GF-D8 (cell line): ENCODE data around the gene WDR27.
"Not testable (repeated sequence)": the region's sequence is repeated elsewhere in the genome, so short reads cannot be mapped to it uniquely, and the experiment has no call there.

Source experiments
- DNase-seq: peaks from one replicate; lab custom pipeline; 2025; lab: John Stamatoyannopoulos, UW

Gene WDR27

DNA sequence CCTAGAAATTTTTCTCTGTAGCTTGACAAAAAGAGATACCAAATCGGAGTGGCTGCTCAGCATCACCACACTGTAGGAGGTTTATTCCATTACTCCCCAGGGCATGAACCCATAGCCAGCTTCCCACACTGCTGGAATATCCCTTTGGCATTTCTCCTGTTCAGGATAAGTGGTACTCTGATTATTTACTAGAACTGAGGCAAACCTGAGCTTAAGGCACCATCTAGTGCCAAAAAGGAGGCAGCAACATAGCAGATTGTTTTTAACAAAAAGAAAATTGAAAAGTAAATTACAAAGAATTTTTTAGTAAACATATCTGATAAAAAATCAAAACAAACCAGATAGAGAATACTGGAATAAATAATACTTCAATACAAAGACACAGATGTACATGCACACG lies 181.7 kb downstream of the WDR27 start:
- no peak for DNase-seq

DNA sequence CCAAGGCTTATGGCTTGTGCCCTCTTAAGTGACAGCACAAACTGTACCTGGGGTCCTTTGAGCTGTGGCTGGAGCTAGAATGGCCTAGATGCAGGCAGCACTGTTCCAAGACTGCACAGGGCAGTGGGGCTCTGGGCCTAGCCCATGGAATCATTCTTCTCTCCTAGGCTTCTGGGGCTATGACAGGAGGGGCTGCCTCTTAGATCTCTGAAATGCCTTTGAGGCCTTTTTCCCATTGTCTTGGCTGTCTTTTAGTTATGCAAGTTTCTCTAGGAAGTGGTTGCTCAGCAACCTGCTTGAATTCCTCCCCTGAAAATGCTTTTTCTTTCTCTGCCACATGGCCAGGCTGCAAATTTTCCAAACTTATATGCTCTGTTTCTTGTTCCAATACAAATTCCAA lies 183.4 kb downstream of the WDR27 start:
- DNase-seq = no peak

DNA sequence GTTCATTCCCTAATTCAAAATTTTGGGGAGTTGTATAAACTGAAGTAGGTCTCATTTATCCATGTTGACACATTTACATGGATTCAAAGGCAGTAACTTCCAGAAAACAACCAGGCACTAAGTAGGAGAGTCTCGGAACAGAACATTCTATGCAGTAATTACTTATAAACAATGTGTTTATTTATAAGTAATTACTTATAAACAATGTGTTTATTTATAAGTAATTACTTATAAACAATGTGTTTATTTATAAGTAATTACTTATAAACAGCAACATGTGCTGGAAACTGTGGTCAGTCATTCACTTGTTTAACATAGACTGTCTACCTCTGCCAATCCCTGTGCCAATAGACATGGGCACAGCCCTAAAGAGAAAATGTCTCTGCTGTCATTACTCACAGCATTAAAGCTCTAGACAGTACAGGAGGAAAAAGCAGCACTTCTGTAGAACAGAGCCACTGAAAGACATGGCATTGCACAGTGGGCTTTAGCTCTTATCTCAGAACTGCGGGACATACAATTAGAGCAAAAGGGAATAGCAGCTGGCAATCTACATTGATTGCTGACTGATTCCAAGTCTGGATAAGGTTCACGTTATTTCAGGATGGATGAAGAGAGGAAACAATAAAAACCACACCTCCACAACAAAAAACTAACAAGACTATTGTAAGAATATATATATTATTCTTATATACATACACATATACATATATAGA lies 188.2 kb downstream of the WDR27 start:
- DNase-seq = no peak

DNA sequence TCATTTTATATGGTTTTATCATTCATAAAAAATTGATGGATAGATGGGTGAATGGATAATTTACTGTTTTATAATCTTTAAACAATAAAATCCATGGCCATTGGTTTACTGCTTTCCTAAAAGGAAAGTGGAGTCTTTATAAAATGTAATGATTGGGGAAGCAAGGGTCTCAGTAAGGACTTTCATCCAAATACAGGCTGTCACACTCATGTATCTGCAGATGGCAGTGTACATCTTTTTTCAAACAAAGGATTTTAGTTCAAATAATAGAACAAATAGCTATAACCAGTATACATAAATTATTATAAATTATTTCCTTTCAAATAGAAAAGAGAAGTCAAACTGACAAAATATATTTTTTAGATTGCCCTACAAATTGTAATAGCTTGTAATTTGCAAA lies 190.0 kb downstream of the WDR27 start:
- DNase-seq = not testable (repeated sequence)

DNA sequence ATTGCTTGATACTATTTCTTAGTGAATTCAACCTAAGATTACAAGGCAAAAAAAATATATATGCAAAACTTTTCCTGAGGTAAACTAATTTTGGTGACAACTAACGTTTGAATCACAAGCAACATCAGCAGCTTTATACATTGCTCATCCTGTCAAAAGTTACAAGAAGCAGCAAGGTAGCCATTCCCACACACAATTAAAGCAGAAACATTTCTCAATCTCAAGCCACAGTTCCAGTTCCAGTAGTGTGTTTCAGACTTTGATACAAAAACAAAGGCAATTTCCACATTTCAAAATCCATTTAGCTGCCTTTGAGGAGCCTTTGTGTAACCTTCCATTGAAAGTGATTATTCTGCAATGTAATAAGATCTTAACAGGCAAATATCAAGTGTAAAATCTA lies 191.0 kb downstream of the WDR27 start:
- no peak for DNase-seq

DNA sequence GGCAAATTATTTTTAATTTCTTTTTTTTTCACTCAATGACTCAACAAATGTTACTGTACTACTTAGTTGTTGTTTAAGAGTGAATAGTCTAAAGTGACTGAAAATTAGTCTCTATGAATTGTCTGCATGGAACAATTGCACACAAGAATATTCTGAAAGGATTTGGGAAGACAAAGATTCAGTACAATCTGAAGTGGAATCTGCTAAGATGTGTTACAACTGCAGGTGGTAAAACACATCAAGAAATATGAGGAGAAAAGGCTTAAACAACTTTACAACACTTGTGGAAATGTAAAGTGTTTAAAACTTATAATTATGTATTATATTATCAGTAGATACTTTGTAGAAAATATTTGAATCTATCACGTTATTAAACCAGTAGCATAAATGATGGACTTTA lies 193.4 kb downstream of the WDR27 start:
- no peak for DNase-seq

DNA sequence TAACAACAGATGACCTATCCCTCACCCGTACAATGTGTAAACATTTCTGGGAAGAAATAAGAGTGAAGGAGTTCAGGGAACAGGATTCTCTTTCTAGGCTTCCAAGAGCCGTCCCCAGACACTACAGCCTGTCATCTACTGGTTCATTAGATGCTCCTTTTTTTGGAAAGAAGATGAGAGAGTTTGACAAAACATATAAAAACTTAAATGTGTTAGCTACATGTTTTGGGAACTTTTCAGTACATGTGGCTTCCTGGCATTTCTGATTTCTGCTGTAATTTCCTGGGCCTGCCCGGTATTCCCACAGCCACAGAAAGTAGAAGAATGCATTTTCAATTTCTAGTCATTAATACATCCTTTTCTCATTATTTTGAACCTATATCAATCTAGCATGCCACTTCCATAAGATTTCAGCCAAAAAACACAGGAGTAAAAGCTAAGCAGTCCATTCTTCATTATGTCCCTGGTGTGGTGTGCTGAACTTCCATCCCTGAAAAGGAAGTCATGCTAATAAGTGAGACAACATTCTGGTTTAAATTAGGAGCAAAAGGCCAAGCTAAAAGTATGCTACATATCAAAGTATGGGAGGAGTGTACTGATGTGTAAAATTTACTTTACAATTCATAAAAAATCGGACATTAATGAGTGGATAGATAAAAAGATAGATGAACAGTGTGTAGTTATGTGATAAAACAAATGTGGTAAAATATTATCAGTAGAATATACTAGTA lies 198.2 kb downstream of the WDR27 start:
- no peak for DNase-seq

DNA sequence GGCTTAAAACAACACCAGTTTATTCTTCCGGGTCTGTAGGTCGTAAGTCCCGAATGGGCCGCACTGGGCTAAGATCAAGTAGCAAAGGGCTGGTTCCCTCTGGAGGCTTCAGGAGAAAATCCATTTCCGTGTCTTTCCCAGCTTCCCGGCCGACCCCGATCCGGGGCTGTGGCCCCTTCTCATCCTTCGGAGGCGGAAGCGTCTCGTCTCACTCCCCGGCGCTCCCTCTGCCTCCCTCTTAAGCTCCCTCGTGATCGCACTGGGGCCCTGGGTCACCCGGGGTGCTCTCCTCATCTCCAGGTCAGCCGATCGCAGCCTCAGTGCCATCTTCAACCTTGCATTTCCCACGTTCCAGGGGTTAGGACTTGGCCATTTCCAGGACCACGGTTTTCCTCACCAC lies 199.4 kb downstream of the WDR27 start:
- DNase-seq = no peak

DNA sequence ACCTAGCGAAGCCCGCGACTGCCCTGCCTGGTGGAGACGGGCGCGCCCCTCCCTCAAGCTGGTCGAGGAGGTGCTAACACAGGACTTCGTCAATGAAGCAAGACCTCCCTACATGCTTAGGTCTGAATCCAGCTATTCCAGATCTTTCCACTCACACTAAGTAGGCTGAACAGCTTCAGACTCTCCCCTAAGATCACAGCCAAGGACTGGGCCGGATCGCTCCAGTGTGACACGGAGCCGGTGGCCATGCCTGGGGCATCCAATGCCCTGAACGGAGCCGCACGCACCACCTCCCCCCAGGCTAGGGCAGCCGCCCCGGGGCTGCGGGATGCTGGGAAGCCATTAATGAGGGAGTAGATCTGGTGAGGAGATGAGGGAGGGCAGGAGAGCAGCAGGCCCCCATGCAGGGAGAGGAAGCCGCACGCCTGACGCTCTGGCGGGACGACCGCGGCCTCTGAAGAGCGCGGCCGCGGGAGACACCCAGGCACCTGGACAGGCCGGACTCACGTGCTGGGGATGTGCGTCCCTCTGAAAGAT lies 200.0 kb downstream of the WDR27 start:
- DNase-seq = no peak

DNA sequence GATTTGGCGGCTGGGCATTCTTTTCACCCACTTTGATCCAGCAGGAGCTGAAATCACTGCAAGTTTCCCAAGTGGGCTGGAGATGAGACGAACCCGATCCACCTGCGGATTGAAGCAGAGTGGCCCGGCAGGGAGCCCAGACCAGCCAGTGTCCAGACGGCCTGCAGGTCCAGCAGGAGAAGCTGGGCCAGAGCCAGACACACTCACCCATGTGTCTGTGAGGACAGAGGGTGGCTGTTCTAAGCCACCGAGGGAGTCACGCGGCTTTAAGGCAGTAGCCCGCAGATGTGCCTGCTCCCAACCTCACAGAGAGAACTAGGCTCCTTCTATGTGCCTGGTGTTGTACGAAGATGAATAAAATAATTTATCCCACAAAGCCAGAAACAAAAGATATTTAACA lies 200.7 kb downstream of the WDR27 start:
- DNase-seq = no peak

DNA sequence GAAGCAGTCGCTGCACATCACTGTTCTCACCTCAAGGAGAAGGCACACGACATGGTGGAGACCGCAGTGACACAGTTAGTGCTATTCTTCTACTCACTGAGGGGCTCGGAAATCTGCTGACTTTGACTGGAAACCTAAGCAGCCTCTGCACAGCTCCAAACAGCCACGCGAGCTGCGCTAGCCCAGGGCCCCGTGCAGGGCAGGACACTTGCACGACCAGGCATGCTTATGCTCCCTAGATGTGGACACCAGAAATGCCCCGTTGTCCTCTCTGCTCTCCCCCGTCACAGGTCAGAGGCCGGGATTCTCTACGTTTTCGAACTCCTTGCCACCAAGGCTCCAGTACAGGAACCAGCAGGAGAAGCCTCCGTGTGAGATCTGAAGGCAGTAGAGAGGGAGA lies 201.1 kb downstream of the WDR27 start:
- DNase-seq = no peak

DNA sequence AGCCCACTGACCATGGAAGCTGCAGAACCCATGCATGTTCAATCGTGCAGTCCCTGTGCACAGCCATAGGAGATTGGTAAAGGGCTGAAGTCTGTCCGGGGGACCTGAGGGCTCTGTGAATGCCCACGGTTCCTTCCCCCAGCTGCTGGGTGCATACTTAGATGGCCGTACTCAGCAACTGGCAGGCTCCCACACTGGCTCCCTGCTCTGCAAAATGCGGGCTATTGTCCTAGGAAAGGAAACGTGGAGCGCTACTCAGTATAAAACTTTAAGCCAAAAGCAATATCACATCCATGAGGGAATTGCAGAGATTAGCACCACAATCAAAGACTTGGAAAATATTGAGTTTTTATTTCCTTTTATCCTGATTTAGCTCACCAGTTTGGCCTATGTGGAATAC lies 202.0 kb downstream of the WDR27 start:
- no peak for DNase-seq

DNA sequence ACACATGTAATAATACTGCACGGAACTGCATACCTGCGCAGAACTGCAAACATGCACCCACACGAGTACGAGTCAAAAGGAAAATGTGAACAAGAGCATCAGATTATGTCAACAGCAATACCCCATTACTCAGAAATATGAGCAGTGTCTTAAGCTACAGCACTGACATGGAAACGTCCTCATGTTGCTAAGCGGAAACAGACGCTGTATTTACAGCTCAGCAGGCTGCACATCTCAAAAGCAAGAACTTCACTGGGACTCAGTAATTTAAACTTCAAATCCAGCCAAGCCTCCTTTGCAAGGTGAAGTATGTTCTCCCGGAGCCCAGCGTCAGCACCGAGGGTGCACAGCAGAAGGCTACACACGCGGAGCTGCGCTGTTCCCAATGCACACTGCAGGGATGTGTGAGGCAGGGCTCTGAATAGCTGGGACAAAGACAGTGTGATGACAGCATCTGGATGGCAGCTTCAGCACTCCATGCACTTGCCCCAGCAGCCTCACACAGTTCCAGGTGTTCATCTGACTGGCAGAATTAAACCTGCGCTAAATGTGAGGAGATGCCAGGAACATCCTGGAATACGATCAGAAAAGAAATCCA lies 202.8 kb downstream of the WDR27 start:
- DNase-seq = no peak

DNA sequence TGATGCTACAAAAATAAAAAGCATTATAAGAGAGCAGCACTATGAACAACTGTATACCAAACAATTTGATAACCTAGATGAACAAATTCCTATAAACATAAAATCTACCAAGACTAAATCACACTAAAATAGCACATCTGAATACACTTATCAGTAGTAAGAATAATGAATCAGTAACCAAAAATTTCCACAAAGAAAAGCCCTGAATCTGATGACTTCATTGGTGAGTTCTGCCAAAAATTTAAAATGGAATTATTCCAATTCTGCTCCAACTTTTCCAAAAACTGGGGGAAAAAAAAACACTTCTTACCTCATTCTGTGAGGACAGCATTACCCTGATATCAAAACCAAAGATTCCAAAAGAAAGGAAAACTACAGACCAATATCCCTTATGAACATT lies 206.2 kb downstream of the WDR27 start:
- DNase-seq = no peak

DNA sequence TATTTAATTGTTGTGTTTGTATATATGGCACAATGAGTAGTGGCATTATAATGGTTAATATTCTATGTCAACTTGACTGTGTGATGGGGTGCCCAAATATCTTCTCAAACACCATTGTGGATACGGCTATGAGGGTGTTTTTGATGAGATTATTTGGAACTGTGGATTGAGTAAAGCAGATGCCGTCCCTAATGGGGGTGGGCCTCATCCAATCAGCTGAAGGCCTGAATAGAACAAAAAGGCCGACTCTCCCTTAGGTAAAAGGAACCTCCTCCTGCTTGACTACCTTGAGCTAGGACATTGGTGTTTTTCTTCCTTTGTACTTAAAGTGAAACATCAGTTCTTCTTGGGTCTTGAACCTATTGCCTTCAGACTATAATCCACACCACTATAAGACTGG lies 207.8 kb downstream of the WDR27 start:
- no peak for DNase-seq

DNA sequence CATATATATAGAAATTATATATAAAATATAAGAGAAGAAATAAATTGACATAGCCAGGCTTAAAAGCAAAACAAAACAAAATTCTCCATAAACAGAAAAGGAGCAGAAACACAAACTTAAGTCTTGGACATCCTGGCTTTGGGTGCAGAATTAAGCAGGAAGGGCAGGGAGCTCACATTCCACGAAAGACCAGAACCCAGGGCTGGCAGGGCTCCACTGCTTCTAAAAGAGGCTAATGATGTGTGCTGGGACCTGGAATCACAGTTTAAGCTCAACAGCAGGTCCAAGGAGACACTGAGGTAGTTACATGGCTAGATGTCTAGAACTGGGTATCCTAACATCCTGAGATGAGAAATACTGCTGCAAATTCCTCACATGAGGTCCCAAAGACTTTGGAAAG lies 210.3 kb downstream of the WDR27 start:
- DNase-seq = no peak

DNA sequence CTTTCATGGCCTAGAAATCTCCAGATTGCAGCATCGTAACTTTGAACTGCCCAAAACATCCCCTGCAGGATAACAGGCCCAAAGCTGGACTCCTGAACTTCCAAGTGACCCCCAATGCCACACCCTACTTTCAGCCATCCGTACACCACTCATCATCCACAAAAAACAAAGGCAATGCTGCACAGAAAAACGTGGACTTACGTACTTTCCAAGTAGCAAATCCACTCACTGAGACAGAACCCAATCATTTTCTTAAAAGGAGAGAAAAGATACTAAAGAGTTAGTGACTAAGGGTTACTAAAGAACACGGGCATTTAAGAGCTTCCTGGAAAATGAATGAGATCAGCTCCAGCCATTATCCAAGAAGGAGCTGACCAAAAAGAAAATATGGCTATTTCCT lies 211.0 kb downstream of the WDR27 start:
- no peak for DNase-seq

DNA sequence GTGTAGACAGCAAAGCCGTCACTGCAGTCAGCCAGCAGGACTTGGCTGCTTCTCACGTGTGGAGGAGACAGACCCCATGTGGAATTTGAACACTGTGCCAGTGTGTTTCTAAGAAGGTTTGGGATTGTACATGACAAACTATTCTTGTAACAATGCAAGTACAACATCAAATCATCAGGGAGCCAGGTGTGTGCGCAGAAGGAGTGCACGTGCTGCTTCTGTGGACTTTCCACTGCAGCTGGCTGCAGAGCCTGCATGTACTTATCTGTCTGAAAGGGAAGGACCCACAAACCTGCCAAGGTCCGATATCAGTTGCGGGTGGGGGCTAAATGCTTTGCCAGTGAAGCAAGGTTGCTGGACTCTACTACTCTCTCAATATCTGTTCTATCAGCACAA lies 211.6 kb downstream of the WDR27 start:
- DNase-seq = no peak

DNA sequence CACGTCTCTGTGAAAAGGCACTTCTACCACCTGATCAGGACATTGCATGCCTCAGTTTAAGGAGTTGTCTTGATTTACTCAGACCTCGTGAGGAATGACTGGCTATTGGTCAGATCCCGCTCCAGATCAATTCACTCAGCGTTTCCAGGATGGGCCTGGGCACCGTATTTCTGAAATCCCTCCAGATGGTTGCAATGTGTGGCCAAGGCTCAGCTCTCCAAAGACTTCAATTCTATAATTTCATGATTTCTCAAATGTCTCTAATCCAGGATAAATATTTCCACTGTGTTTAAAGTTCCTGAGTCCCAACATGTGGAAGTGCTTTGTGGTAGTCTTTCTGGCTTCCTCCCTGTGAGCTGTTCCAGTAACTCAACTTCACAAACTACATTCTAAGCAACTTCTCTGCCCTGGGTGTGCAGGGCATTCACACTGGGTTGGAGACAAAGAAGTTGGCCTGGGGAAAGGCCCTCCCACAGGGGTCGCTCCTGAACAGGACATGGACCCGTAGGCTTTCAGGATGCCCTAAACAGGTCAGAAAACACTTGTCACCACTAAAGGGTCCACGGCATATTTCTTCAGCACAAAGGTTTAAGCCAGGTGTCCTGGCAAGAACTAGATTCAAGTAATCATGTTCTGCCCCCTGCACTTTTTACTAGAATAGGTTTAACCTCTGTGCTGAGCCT lies 212.1 kb downstream of the WDR27 start:
- no peak for DNase-seq

DNA sequence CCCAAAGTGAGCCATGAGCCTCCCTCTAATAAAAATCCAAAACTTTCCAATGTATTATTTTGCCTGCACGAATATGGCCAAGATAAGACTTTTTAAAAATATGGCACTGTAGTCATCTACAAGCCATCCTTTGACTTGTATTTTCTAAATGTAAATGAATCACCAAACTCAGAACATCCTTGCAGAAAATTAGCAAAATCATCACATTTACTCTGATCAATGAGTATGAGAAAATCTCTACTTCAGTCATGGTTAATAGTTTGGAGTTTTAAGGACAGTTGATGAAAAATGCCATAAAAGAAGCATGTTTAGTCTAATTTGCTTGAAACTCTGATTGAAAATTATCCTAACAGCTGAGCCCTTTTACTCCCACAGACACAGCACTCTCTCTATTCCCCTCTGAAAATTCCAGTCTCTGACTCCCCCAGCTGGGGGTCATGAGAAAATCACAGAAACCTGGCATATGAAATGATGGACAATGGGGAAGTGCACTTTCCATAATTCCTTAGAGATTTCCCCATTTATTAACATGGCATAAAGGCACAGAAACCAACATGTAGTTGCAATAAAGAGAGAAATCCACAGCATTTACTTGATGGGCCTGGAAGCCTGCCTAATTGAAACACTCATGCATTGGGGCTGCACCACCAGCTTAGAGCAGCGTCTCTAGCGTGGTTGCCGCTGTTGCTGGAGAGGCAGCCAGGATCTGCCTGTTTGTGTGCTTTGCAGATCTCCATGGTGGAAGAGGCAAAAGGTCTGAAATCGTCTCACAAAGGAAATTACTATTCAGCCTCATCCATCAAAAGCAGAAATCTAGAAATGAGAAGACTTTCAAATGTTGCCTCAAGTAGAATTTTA lies 214.0 kb downstream of the WDR27 start:
- no peak for DNase-seq

DNA sequence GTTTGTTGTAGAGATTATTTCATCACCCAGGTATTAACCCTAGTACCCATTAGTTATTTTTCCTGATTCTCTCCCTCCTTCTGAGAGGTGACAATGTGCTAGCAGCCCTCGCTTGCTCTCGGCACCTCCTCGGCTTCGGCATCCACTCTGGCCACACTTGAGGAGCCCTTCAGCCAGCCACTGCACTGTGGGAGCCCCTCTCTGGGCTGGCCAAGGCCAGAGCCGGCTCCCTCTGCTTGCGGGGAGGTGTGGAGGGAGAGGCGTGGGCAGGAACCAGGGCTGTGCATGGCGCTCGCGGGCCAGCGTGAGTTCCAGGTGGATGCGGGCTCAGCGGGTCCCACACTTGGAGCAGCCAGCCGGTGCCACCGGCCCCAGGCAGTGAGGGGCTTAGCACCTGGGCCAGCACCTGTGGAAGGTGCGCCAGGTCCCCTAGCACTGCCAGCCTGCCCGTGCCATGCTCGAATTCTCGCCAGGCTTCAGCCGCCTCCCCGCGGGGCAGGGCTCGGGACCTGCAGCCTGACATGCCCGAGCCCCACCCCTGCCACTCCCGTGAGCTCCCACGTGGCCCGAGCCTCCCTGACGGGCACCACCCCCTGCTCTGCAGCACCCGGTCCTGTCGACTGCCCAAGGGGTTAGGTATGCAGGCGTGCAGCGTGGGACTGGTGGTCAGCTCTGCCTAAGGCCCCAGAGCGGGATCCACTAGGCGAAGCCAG lies 221.9 kb downstream of the WDR27 start:
- DNase-seq = no peak
